CD4-positive, alpha-beta T cell (primary cell): ENCODE data around the gene PDZK1IP1. TPM values are rescaled to one million over a fixed set of nuclear protein-coding genes. Genes with fewer than 3 reads are reported as not detected.

ENCODE experiments used
- ATAC-seq: fragments of 200-7000 bp; cut with Tn5 transposase; one replicate; pipeline ENCODE4 v1.10.0; 2022; ENCODE audit warnings: mild to moderate bottlenecking; ENCODE audit not compliant: poor library complexity
- CTCF ChIA-PET: fragments of 350-600 bp; sonication (Branson Sonifier 250); formaldehyde crosslinking; loops from one replicate; lab custom pipeline; 2021; ENCODE audit warnings: antibody characterized with exemption, inconsistent platforms; lab: Charles Lee
- POLR2A ChIA-PET: fragments of 350-600 bp; sonication (Branson Sonifier 250); formaldehyde crosslinking; loops from one replicate; lab custom pipeline; 2021; ENCODE audit warnings: antibody characterized with exemption, inconsistent platforms; lab: Charles Lee
- DNase-seq, 14 experiments: peaks; one replicate each; pipeline ENCODE4 v3.0.0-alpha.2; 2013 to 2020; ENCODE audit warnings: mixed read lengths in 2 of 14
- H3K27ac ChIP-seq, 2 donors: one replicate each; pipeline versions ENCODE4 v1.5.1 to v1.7.0; 2013; ENCODE audit warnings: low read length in 2 of 2, low read depth in 1 of 2, mild to moderate bottlenecking in 1 of 2
- H3K27me3 ChIP-seq, 2 experiments: 1 replicate in 1 of 2; 2 replicates in 1 of 2; pipeline versions ENCODE4 v1.6.1 to v1.7.0; 2013; ENCODE audit warnings: low read length in 2 of 2, control low read depth in 1 of 2, mild to moderate bottlenecking in 1 of 2, moderate library complexity in 1 of 2; ENCODE audit not compliant: insufficient read depth in 2 of 2, control insufficient read depth in 1 of 2
- H3K36me3 ChIP-seq: one replicate; pipeline ENCODE4 v1.6.1; 2013; ENCODE audit warnings: low read length, control low read depth; ENCODE audit not compliant: insufficient read depth
- H3K4me1 ChIP-seq: one replicate; pipeline ENCODE4 v1.6.1; 2013; ENCODE audit warnings: low read length, control low read depth; ENCODE audit not compliant: insufficient read depth
- H3K4me3 ChIP-seq: one replicate; pipeline ENCODE4 v1.5.1; 2013; ENCODE audit warnings: mild to moderate bottlenecking, low read length, moderate library complexity
- H3K9me3 ChIP-seq, 2 experiments: 1 replicate in 1 of 2; 2 replicates in 1 of 2; pipeline versions ENCODE4 v1.6.1 to v1.7.0; 2013; ENCODE audit warnings: low read length in 2 of 2, mild to moderate bottlenecking in 2 of 2, control low read depth in 1 of 2, moderate library complexity in 1 of 2; ENCODE audit not compliant: control insufficient read depth in 1 of 2, insufficient read depth in 1 of 2
- H3K27ac Mint-ChIP-seq: one replicate; pipeline ENCODE4 v1.8.0; 2020; ENCODE audit warnings: mixed read lengths
- H3K27me3 Mint-ChIP-seq: one replicate; pipeline ENCODE4 v1.8.0; 2021; ENCODE audit warnings: mixed read lengths
- H3K36me3 Mint-ChIP-seq: one replicate; pipeline ENCODE4 v1.8.0; 2021; ENCODE audit warnings: low read depth, mixed read lengths
- H3K4me1 Mint-ChIP-seq: one replicate; pipeline ENCODE4 v1.8.0; 2021; ENCODE audit warnings: low read depth, mixed read lengths
- H3K4me3 Mint-ChIP-seq: one replicate; pipeline ENCODE4 v1.8.0; 2020; ENCODE audit warnings: mild to moderate bottlenecking, mixed read lengths
- H3K9me3 Mint-ChIP-seq: one replicate; pipeline ENCODE4 v1.8.0; 2020; ENCODE audit warnings: mixed read lengths
- intact Hi-C, 2 experiments: fragments of 100-400 bp; cut with DNase I in 1 of 2; cut with micrococcal nuclease in 1 of 2; formaldehyde crosslinking; loops; one replicate each; pipeline versions ENCODE4 v1.15.1 to v1.9.0; 2023 to 2025; cut with DNase I, micrococcal nuclease
- total RNA-seq, 174 experiments: library from RNA in 2 of 174; stranded (reverse) in 2 of 174; gene quantifications; one replicate each; pipeline ENCODE4 v1.2.3 and lab custom pipeline; 2021 to 2026
- TF ChIP-seq, protein P1 (sequence below): fragments of 200-600 bp; IDR thresholded peaks from one replicate; pipeline ENCODE4 v1.8.0; 2022; ENCODE audit warnings: antibody characterized with exemption, mild to moderate bottlenecking

PDZK1IP1 gene
- total RNA-seq, 2 experiments from 2014 or later, result not detected

DNA sequence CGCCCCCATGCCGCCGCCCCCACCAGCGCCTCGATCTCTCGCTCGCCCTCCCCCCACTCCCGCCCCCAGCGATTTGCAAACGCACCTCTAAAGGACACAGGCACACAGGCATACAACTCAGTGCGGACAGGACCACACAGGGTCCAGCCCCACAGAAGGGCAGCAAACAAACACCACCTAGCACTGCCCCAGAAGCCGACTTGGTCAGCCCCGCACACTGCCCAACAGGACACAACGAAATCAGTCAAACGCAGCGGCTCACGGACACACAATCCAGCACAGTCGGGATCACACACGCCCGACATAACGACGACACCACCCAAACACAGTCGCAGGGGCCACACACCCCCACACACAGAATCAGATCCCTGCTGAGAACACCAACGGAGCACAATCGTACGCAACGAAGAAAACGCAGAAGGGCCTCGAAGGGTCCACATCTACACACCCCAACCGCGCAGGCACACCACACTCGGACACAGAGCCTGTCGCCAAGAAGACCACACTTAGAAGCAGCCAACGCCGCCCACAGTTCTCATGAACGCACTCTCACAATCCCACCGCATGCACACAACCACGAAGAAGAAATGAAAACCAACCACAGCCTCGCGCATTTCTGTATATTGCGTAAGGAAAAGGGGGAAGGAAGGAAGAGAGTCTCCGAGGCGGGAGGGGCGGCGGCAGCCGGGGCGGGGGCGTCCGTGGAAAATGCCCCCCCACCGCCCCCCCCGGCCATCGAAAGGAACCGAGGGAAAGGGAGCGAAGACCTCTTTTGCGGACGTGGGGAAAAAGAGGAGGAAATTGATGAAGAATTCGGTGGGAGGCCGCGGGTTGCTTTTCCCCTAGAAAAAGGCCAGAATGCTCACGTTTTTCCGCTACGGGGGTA, 41.7 kb upstream of the PDZK1IP1 start:
- H3K36me3 Mint-ChIP-seq, result no peaks in the 10 kb centered on the region

GRCh38 chr1:47230692-47231300, 41.0 kb upstream of the PDZK1IP1 start:
- intact Hi-C loops, result no loop called here
- Histone ChIP-seq H3K4me1 (peaks cover 38% of the 10 kb centered on the region), H3K27ac (no peak overlapping the region), H3K36me3 (no peaks in the 10 kb centered on the region), H3K4me3 (peak overlapping the region; percentile 37), H3K27me3 (peaks cover 76 to 91% of the 10 kb centered on the region in 2 experiments), H3K9me3 (peaks cover 0 to 25% of the 10 kb centered on the region in 2 experiments)
- no peaks in the 10 kb centered on the region for H3K9me3 Mint-ChIP-seq
- TF ChIP-seq, protein P1, sequence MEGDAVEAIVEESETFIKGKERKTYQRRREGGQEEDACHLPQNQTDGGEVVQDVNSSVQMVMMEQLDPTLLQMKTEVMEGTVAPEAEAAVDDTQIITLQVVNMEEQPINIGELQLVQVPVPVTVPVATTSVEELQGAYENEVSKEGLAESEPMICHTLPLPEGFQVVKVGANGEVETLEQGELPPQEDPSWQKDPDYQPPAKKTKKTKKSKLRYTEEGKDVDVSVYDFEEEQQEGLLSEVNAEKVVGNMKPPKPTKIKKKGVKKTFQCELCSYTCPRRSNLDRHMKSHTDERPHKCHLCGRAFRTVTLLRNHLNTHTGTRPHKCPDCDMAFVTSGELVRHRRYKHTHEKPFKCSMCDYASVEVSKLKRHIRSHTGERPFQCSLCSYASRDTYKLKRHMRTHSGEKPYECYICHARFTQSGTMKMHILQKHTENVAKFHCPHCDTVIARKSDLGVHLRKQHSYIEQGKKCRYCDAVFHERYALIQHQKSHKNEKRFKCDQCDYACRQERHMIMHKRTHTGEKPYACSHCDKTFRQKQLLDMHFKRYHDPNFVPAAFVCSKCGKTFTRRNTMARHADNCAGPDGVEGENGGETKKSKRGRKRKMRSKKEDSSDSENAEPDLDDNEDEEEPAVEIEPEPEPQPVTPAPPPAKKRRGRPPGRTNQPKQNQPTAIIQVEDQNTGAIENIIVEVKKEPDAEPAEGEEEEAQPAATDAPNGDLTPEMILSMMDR, result no peak
- H3K27me3 Mint-ChIP-seq, result peaks cover 91% of the 10 kb centered on the region
- H3K27ac Mint-ChIP-seq, result no peak overlapping the region
- peak overlapping the region; percentile 81 for H3K4me3 Mint-ChIP-seq
- ChIA-PET CTCF (no interaction called here), POLR2A (no interaction called here)
- peak in 2 of 14 experiments; percentile 31 to 32 for DNase-seq
- ATAC-seq, result no peak
- H3K36me3 Mint-ChIP-seq, result no peaks in the 10 kb centered on the region
- H3K4me1 Mint-ChIP-seq, result peaks cover 45% of the 10 kb centered on the region

More for the DNA sequence above, 41.7 kb upstream of the PDZK1IP1 start:
- H3K27ac Mint-ChIP-seq, result no peak overlapping the region
- TF ChIP-seq, protein P1, result no peak
- Histone ChIP-seq H3K27me3 (peaks cover 71 to 87% of the 10 kb centered on the region in 2 experiments), H3K36me3 (no peaks in the 10 kb centered on the region), H3K27ac (no peak overlapping the region), H3K4me3 (peak overlapping the region; percentile 37), H3K9me3 (peaks cover 0 to 25% of the 10 kb centered on the region in 2 experiments), H3K4me1 (peaks cover 37% of the 10 kb centered on the region)
- no peaks in the 10 kb centered on the region for H3K9me3 Mint-ChIP-seq
- ChIA-PET POLR2A (no interaction called here), CTCF (no interaction called here)
- H3K4me3 Mint-ChIP-seq, result peak overlapping the region; percentile 81
- peak in 4 of 14 experiments; percentile 15 to 57 (median 40) for DNase-seq
- peaks cover 91% of the 10 kb centered on the region for H3K27me3 Mint-ChIP-seq
- peak; percentile 24 for ATAC-seq
- intact Hi-C loops, result no loop called here
- H3K4me1 Mint-ChIP-seq, result peaks cover 41% of the 10 kb centered on the region

GRCh38 chr1:47229886-47230691, 40.3 kb upstream of the PDZK1IP1 start:
- no peaks in the 10 kb centered on the region for H3K9me3 Mint-ChIP-seq
- peaks cover 75 to 85% of the 10 kb centered on the region in 2 experiments for H3K27me3 ChIP-seq
- H3K9me3 ChIP-seq, result peaks cover 0 to 25% of the 10 kb centered on the region in 2 experiments
- peaks cover 46% of the 10 kb centered on the region for H3K4me1 Mint-ChIP-seq
- DNase-seq (no peak), ATAC-seq (no peak)
- intact Hi-C loops, result no loop called here
- no peak overlapping the region for H3K27ac ChIP-seq
- H3K36me3 Mint-ChIP-seq, result no peaks in the 10 kb centered on the region
- no peaks in the 10 kb centered on the region for H3K36me3 ChIP-seq
- TF ChIP-seq, protein P1, result no peak
- ChIA-PET POLR2A (no interaction called here), CTCF (no interaction called here)
- peak overlapping the region; percentile 1 for H3K4me3 Mint-ChIP-seq
- peaks cover 38% of the 10 kb centered on the region for H3K4me1 ChIP-seq
- H3K27me3 Mint-ChIP-seq, result peaks cover 88% of the 10 kb centered on the region
- no peak overlapping the region for H3K4me3 ChIP-seq
- no peak overlapping the region for H3K27ac Mint-ChIP-seq
